HCT116 (cell line): ENCODE data around the gene ZC3H12D. TPM values are rescaled to one million over a fixed set of nuclear protein-coding genes. Genes with fewer than 3 reads are reported as not detected.

Experiments used
- ATAC-seq: fragments of 200-7000 bp; cut with Tn5 transposase; 2 replicates; pipeline ENCODE4 v1.9.1; 2020; ENCODE audit warnings: mild to moderate bottlenecking, moderate library complexity
- BruUV-seq: library from RNA; stranded (reverse); fragments of 400-500 nt; replicated peaks from 2 replicates; lab custom pipeline; 2021; lab: Mats Ljungman, UMichigan
- CTCF ChIA-PET: fragments of 300-600 bp; sonication (Branson Sonifier 250); formaldehyde crosslinking; loops from one replicate; lab custom pipeline; 2021; ENCODE audit warnings: antibody characterized with exemption; lab: Charles Lee
- POLR2A ChIA-PET: fragments of 300-600, 350-600 bp; sonication (Branson Sonifier 250); formaldehyde crosslinking; loops from one replicate; lab custom pipeline; 2021; ENCODE audit warnings: antibody characterized with exemption; lab: Charles Lee
- RAD21 ChIA-PET, 2 experiments: fragments of 300-600 bp; sonication (Branson Sonifier 250); formaldehyde crosslinking; loops; one replicate each; lab custom pipeline; 2023; ENCODE audit warnings: low total read pairs in 2 of 2; ENCODE audit not compliant: uncharacterized antibody in 2 of 2, unreplicated experiment in 2 of 2, low non-redundant PET in 1 of 2; lab: Charles Lee
- DNase-seq: peaks from one replicate; pipeline ENCODE4 v3.0.0-alpha.2; 2010; ENCODE audit warnings: low read depth, low spot score
- H2AFZ ChIP-seq: fragments of 200-600 bp; shearing (Covaris generic), sonication (generic); 2 replicates; pipeline ENCODE4 v1.6.1; 2017; ENCODE audit warnings: low read depth, mixed run types, mixed read lengths, antibody characterized with exemption, low read length; ENCODE audit not compliant: poor library complexity, severe bottlenecking
- H3K27ac ChIP-seq: 2 replicates; pipeline ENCODE4 v1.5.1; 2012; ENCODE audit warnings: low read depth, low read length
- H3K27me3 ChIP-seq: fragments of 200-600 bp; sonication (generic); 2 replicates; pipeline ENCODE4 v1.6.1; 2016; ENCODE audit warnings: mixed run types, low read length, mixed read lengths; ENCODE audit not compliant: insufficient read depth
- H3K36me3 ChIP-seq, 2 experiments: fragments of 200-500 bp in 1 of 2; fragments of 200-600 bp in 1 of 2; sonication (Bioruptor generic) in 1 of 2; sonication (generic) in 1 of 2; 2 replicates each; pipeline versions ENCODE4 v1.5.1 to v1.6.1; 2014 to 2016; ENCODE audit warnings: low read length in 2 of 2, inconsistent platforms in 1 of 2, mixed read lengths in 1 of 2, mixed run types in 1 of 2; ENCODE audit not compliant: insufficient read depth in 2 of 2, control insufficient read depth in 1 of 2
- H3K4me1 ChIP-seq, 2 experiments: fragments of 200-600 bp in 1 of 2; sonication (generic) in 1 of 2; 2 replicates each; pipeline versions ENCODE4 v1.5.1 to v1.6.1; 2012 to 2017; ENCODE audit warnings: low read length in 2 of 2, inconsistent platforms in 1 of 2, mild to moderate bottlenecking in 1 of 2, mixed read lengths in 1 of 2, mixed run types in 1 of 2, moderate library complexity in 1 of 2; ENCODE audit not compliant: insufficient read depth in 2 of 2, control insufficient read depth in 1 of 2
- H3K4me2 ChIP-seq: fragments of 200-600 bp; sonication (generic); 2 replicates; pipeline ENCODE4 v1.6.1; 2017; ENCODE audit warnings: mixed run types, low read length, mixed read lengths
- H3K4me3 ChIP-seq, 2 experiments: fragments of 200-600 bp in 1 of 2; sonication (generic) in 1 of 2; replicated peaks in 1 of 2; 2 replicates each; pipeline ENCODE4 v1.5.1; 2011 to 2016; ENCODE audit warnings: low read length in 2 of 2, control low read depth in 1 of 2, low read depth in 1 of 2, mild to moderate bottlenecking in 1 of 2, mixed read lengths in 1 of 2, mixed run types in 1 of 2
- H3K79me2 ChIP-seq: fragments of 200-600 bp; sonication (generic); 2 replicates; pipeline ENCODE4 v1.6.1; 2017; ENCODE audit warnings: mild to moderate bottlenecking, mixed run types, low read length, moderate library complexity, mixed read lengths; ENCODE audit not compliant: insufficient read depth
- H3K9ac ChIP-seq: fragments of 200-600 bp; sonication (generic); 2 replicates; pipeline ENCODE4 v1.6.1; 2016; ENCODE audit warnings: low read length, mixed read lengths
- H3K9me2 ChIP-seq: fragments of 200-600 bp; sonication (generic), shearing (Covaris generic); 2 replicates; pipeline ENCODE4 v1.6.1; 2017; ENCODE audit warnings: mixed run types, mild to moderate bottlenecking, moderate library complexity; ENCODE audit not compliant: insufficient read depth
- H3K9me3 ChIP-seq, 2 experiments: fragments of 200-500 bp in 1 of 2; fragments of 200-600 bp in 1 of 2; sonication (Bioruptor generic) in 1 of 2; sonication (generic) in 1 of 2; 2 replicates each; pipeline ENCODE4 v1.6.1; 2014 to 2017; ENCODE audit warnings: low read length in 2 of 2, mixed read lengths in 2 of 2, inconsistent platforms in 1 of 2, low read depth in 1 of 2, mild to moderate bottlenecking in 1 of 2, mixed run types in 1 of 2, moderate library complexity in 1 of 2; ENCODE audit not compliant: control insufficient read depth in 1 of 2, insufficient read depth in 1 of 2
- H4K20me1 ChIP-seq: fragments of 200-600 bp; sonication (generic), shearing (Covaris generic); 2 replicates; pipeline ENCODE4 v1.6.1; 2017; ENCODE audit warnings: mixed run types, mild to moderate bottlenecking, moderate library complexity; ENCODE audit not compliant: insufficient read depth
- CEBPB ChIP-seq: IDR thresholded peaks from 2 replicates; pipeline ENCODE4 v1.6.1; 2012; ENCODE audit warnings: low read depth
- EGR1 ChIP-seq: IDR thresholded peaks from 2 replicates; pipeline ENCODE4 v1.6.1; 2012; ENCODE audit warnings: low read depth
- ELF1 ChIP-seq: IDR thresholded peaks from 2 replicates; pipeline ENCODE4 v1.6.1; 2012; ENCODE audit warnings: low read depth, borderline replicate concordance
- FOSL1 ChIP-seq: IDR thresholded peaks from 2 replicates; pipeline ENCODE4 v1.6.1; 2012; ENCODE audit warnings: low read depth
- POLR2AphosphoS5 ChIP-seq: IDR thresholded peaks from 2 replicates; pipeline ENCODE4 v1.6.1; 2011; ENCODE audit warnings: mild to moderate bottlenecking, low read depth, low read length, moderate library complexity
- SIN3A ChIP-seq: IDR thresholded peaks from 2 replicates; pipeline ENCODE4 v1.6.1; 2012; ENCODE audit warnings: low read depth
- SP1 ChIP-seq: IDR thresholded peaks from 2 replicates; pipeline ENCODE4 v1.6.1; 2012; ENCODE audit warnings: low read depth
- SRF ChIP-seq: IDR thresholded peaks from 2 replicates; pipeline ENCODE4 v1.6.1; 2012; ENCODE audit warnings: low read depth
- TCF7L2 ChIP-seq: IDR thresholded peaks from 2 replicates; pipeline ENCODE4 v1.7.0; 2011; ENCODE audit warnings: borderline replicate concordance, inconsistent platforms; ENCODE audit not compliant: insufficient read depth, insufficient read length; ENCODE audit errors: extremely low read depth
- intact Hi-C: fragments of 100-400 bp; cut with micrococcal nuclease; formaldehyde crosslinking; loops from 2 replicates; pipeline ENCODE4 v1.10.0; 2022
- total RNA-seq: library from RNA; stranded (reverse); gene quantifications from one replicate; pipeline ENCODE4 v1.2.1, GENCODE V29; 2021; ENCODE audit not compliant: unreplicated experiment
- TF ChIP-seq, protein P1 (sequence below): IDR thresholded peaks from 2 replicates; pipeline ENCODE4 v1.6.1; 2011; ENCODE audit warnings: mild to moderate bottlenecking, low read length, moderate library complexity; ENCODE audit not compliant: insufficient replicate concordance; ENCODE audit errors: extremely low read depth
- TF ChIP-seq, protein P2 (sequence below): IDR thresholded peaks from 2 replicates; pipeline ENCODE4 v1.6.1; 2012
- TF ChIP-seq, protein P3 (sequence below): IDR thresholded peaks from 2 replicates; pipeline ENCODE4 v1.6.1; 2012; ENCODE audit warnings: low read depth

The ZC3H12D gene
- total RNA-seq, 1 experiment from 2014 or later, result 0.30 TPM

DNA sequence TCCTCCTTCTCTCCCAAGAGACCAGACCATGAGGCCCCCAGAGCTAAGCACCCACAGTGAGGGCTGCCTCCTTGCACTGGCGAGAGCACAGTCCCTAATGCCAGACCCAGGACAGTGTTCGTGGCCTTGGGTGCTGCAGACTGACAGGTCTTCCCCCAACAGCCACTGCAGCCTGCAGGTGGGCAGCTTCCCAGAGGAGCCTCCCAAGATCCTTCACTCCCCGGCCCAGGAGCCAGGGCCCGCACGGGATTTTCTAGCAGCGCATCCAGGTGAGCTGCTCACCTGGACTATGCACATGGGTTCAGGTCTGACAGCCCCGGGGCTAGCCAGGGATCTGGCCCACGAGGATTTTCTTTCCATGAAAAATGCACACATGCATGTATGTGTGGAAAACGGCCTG, 43.1 kb downstream of the ZC3H12D start:
- Histone ChIP-seq H3K4me3 (no peak overlapping the region), H3K9me2 (no peaks in the 10 kb centered on the region), H3K4me1 (no peaks in the 10 kb centered on the region), H3K79me2 (no peaks in the 10 kb centered on the region), H3K27me3 (no peaks in the 10 kb centered on the region), H3K9ac (no peak overlapping the region), H3K9me3 (no peaks in the 10 kb centered on the region), H3K36me3 (no peaks in the 10 kb centered on the region), H2AFZ (no peak overlapping the region), H3K27ac (no peak overlapping the region), H3K4me2 (no peak overlapping the region), H4K20me1 (no peaks in the 10 kb centered on the region)
- ATAC-seq (no peak), DNase-seq (no peak)
- TF ChIP-seq SIN3A (no peak), SP1 (no peak), CEBPB (no peak), ELF1 (no peak), SRF (no peak), TCF7L2 (no peak), EGR1 (no peak), POLR2AphosphoS5 (no peak), FOSL1 (no peak)
- TF ChIP-seq, protein P1, sequence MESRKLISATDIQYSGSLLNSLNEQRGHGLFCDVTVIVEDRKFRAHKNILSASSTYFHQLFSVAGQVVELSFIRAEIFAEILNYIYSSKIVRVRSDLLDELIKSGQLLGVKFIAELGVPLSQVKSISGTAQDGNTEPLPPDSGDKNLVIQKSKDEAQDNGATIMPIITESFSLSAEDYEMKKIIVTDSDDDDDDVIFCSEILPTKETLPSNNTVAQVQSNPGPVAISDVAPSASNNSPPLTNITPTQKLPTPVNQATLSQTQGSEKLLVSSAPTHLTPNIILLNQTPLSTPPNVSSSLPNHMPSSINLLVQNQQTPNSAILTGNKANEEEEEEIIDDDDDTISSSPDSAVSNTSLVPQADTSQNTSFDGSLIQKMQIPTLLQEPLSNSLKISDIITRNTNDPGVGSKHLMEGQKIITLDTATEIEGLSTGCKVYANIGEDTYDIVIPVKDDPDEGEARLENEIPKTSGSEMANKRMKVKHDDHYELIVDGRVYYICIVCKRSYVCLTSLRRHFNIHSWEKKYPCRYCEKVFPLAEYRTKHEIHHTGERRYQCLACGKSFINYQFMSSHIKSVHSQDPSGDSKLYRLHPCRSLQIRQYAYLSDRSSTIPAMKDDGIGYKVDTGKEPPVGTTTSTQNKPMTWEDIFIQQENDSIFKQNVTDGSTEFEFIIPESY, result no peak
- TF ChIP-seq, protein P2, sequence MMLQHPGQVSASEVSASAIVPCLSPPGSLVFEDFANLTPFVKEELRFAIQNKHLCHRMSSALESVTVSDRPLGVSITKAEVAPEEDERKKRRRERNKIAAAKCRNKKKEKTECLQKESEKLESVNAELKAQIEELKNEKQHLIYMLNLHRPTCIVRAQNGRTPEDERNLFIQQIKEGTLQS, result no peak
- TF ChIP-seq, protein P3, sequence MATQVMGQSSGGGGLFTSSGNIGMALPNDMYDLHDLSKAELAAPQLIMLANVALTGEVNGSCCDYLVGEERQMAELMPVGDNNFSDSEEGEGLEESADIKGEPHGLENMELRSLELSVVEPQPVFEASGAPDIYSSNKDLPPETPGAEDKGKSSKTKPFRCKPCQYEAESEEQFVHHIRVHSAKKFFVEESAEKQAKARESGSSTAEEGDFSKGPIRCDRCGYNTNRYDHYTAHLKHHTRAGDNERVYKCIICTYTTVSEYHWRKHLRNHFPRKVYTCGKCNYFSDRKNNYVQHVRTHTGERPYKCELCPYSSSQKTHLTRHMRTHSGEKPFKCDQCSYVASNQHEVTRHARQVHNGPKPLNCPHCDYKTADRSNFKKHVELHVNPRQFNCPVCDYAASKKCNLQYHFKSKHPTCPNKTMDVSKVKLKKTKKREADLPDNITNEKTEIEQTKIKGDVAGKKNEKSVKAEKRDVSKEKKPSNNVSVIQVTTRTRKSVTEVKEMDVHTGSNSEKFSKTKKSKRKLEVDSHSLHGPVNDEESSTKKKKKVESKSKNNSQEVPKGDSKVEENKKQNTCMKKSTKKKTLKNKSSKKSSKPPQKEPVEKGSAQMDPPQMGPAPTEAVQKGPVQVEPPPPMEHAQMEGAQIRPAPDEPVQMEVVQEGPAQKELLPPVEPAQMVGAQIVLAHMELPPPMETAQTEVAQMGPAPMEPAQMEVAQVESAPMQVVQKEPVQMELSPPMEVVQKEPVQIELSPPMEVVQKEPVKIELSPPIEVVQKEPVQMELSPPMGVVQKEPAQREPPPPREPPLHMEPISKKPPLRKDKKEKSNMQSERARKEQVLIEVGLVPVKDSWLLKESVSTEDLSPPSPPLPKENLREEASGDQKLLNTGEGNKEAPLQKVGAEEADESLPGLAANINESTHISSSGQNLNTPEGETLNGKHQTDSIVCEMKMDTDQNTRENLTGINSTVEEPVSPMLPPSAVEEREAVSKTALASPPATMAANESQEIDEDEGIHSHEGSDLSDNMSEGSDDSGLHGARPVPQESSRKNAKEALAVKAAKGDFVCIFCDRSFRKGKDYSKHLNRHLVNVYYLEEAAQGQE, result no peak
- ChIA-PET CTCF (no interaction called here), RAD21 (no interaction called here), POLR2A (no interaction called here)
- BruUV-seq, result no TSS peak
- intact Hi-C loops, result no loop called here
